Neural cell (in vitro differentiated cells): ENCODE measurements around the gene MAML2. TPM values are rescaled to one million over a fixed set of nuclear protein-coding genes. Genes with fewer than 3 reads are reported as not detected.

ENCODE experiments used
- H2AFZ ChIP-seq: fragments of 200-600, 300-800 bp; sonication (generic), shearing (Covaris generic); 2 replicates; pipeline ENCODE4 v1.6.0; 2014; ENCODE audit warnings: low read depth, mild to moderate bottlenecking, antibody characterized with exemption, low read length, moderate library complexity
- H3F3A ChIP-seq: fragments of 200-600 bp; shearing (Covaris generic); 2 replicates; pipeline ENCODE4 v1.6.1; 2016; ENCODE audit warnings: mild to moderate bottlenecking, moderate library complexity, mixed read lengths, antibody characterized with exemption, low read length; ENCODE audit not compliant: insufficient read depth, poor library complexity, severe bottlenecking
- H3K27ac ChIP-seq: fragments of 200-600, 300-800 bp; sonication (generic), shearing (Covaris generic); 2 replicates; pipeline ENCODE4 v1.5.1; 2014; ENCODE audit warnings: mild to moderate bottlenecking, low read length, moderate library complexity
- H3K27me3 ChIP-seq: fragments of 300-800, 200-600 bp; sonication (generic), shearing (Covaris generic); 2 replicates; pipeline ENCODE4 v1.6.0; 2014; ENCODE audit warnings: mild to moderate bottlenecking, low read depth, low read length, moderate library complexity; ENCODE audit not compliant: insufficient read depth
- H3K36me3 ChIP-seq: fragments of 300-800, 200-600 bp; sonication (generic), shearing (Covaris generic); 2 replicates; pipeline ENCODE4 v1.5.1; 2014; ENCODE audit warnings: mild to moderate bottlenecking, antibody characterized with exemption, low read length, moderate library complexity; ENCODE audit not compliant: insufficient read depth
- H3K4me2 ChIP-seq: fragments of 300-800, 200-600 bp; sonication (generic), shearing (Covaris generic); 2 replicates; pipeline ENCODE4 v1.6.0; 2014; ENCODE audit warnings: mild to moderate bottlenecking, low read length
- H3K4me3 ChIP-seq: fragments of 300-800, 200-600 bp; sonication (generic), shearing (Covaris generic); 2 replicates; pipeline ENCODE4 v1.5.1; 2014; ENCODE audit warnings: mild to moderate bottlenecking, low read length, moderate library complexity
- H3K79me2 ChIP-seq: fragments of 200-600 bp; shearing (Covaris generic); replicated peaks from 2 replicates; pipeline ENCODE4 v1.6.0; 2014; ENCODE audit warnings: mild to moderate bottlenecking, low read length, moderate library complexity; ENCODE audit not compliant: insufficient read depth
- H3K9ac ChIP-seq: fragments of 300-800, 200-600 bp; sonication (generic), shearing (Covaris generic); 2 replicates; pipeline ENCODE4 v1.6.1; 2016; ENCODE audit warnings: mild to moderate bottlenecking, low read length, mixed read lengths
- H3K9me2 ChIP-seq: fragments of 200-600 bp; shearing (Covaris generic); 2 replicates; pipeline ENCODE4 v1.6.1; 2016; ENCODE audit warnings: mild to moderate bottlenecking, low read length, mixed read lengths; ENCODE audit not compliant: insufficient read depth
- H3K9me3 ChIP-seq: fragments of 200-600, 300-800 bp; sonication (generic), shearing (Covaris generic); 2 replicates; pipeline ENCODE4 v1.6.1; 2016; ENCODE audit warnings: mild to moderate bottlenecking, mixed run types, low read length, moderate library complexity, mixed read lengths
- H4K20me1 ChIP-seq: fragments of 200-600 bp; shearing (Covaris generic); 2 replicates; pipeline ENCODE4 v1.6.1; 2016; ENCODE audit warnings: mild to moderate bottlenecking, mixed run types; ENCODE audit not compliant: insufficient read depth
- EP300 ChIP-seq: fragments of 450-650 bp; conservative IDR thresholded peaks from 2 replicates; pipeline ENCODE4 v1.6.1; 2014; ENCODE audit warnings: antibody characterized with exemption, mild to moderate bottlenecking, moderate library complexity; ENCODE audit not compliant: poor library complexity, severe bottlenecking
- EZH2 ChIP-seq: fragments of 200-600, 300-800 bp; shearing (Covaris generic), sonication (generic); IDR thresholded peaks from 2 replicates; pipeline ENCODE4 v1.6.1; 2014; ENCODE audit warnings: antibody characterized with exemption, low read length, borderline replicate concordance, mild to moderate bottlenecking; ENCODE audit not compliant: insufficient read depth, poor library complexity, severe bottlenecking
- MXI1 ChIP-seq: fragments of 450-650 bp; conservative IDR thresholded peaks from 2 replicates; pipeline ENCODE4 v1.6.1; 2014; ENCODE audit warnings: antibody characterized with exemption, mild to moderate bottlenecking; ENCODE audit not compliant: poor library complexity, severe bottlenecking
- POLR2AphosphoS5 ChIP-seq: IDR thresholded peaks from 2 replicates; pipeline ENCODE4 v1.6.1; 2012
- RAD21 ChIP-seq: fragments of 450-650 bp; conservative IDR thresholded peaks from 2 replicates; pipeline ENCODE4 v1.6.1; 2014; ENCODE audit warnings: antibody characterized with exemption, mild to moderate bottlenecking, moderate library complexity
- SMC3 ChIP-seq: fragments of 450-650 bp; conservative IDR thresholded peaks from 2 replicates; pipeline ENCODE4 v1.6.1; 2014; ENCODE audit warnings: antibody characterized with exemption, mild to moderate bottlenecking, moderate library complexity; ENCODE audit not compliant: poor library complexity
- TAF1 ChIP-seq: IDR thresholded peaks from 2 replicates; pipeline ENCODE4 v1.6.1; 2012; ENCODE audit warnings: low read depth
- polyA plus RNA-seq: library from polyadenylated mRNA; depleted of rRNA; stranded (reverse); fragments of >200 nt; gene quantifications from 2 replicates; pipeline ENCODE4 v1.2.3, GENCODE V29; 2014
- TF ChIP-seq, protein P1 (sequence below): fragments of 450-650 bp; IDR thresholded peaks from 2 replicates; pipeline ENCODE4 v1.5.1; 2014; ENCODE audit warnings: antibody characterized with exemption, mild to moderate bottlenecking, moderate library complexity; ENCODE audit not compliant: poor library complexity, severe bottlenecking
- TF ChIP-seq, protein P2 (sequence below): IDR thresholded peaks from 2 replicates; pipeline ENCODE4 v1.6.1; 2012; ENCODE audit warnings: borderline replicate concordance

Gene MAML2
- polyA plus RNA-seq, 1 donor from 2014 or later = 3.6 TPM

DNA sequence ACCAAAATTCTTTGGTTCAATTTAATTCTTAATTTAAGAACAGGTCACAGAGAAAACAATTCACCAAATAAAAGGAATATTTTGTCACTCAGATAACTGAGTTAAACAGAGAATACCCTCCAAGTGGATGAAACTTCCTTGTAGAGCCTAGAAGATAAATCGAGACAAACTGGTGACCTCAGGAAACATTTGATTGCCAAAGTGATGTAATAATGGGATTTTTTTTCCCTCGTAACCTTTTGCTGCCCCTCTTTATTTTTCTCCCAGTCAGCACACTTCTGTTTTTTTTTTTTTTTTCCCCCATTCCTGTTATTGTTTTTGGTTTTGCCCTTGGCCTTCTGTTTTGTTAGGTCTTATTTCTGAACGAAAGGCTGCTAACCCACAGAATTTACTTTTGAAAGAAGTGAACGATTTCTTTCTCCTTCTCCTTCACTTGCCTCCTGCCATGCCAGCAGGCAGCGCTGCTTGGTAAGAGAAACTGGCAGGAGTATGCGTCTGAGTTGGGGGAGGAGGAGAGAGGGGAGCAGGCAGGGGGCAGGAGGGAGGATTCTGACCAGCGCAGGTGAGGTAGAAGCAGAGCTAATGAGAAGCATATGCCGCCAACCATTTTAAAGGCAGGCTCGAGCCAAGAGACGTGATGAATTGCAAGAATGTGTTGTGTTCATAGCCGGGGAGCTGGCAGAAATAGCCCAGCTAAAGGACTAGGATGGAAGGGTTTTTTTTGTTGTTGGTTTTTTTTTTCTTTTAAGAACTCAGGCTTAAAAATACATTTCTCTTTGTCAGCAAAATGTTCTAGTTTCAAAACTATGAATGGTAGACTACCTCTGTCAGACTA lies 297.2 kb downstream of the MAML2 start:
- Histone ChIP-seq H2AFZ (no peak overlapping the region), H3K79me2 (no peaks in the 10 kb centered on the region), H3K9ac (no peak overlapping the region), H3K9me2 (no peaks in the 10 kb centered on the region), H3K27ac (no peak overlapping the region), H4K20me1 (no peaks in the 10 kb centered on the region), H3K4me2 (no peak overlapping the region), H3K4me3 (no peak overlapping the region), H3F3A (no peaks in the 10 kb centered on the region), H3K27me3 (no peaks in the 10 kb centered on the region), H3K9me3 (no peaks in the 10 kb centered on the region), H3K36me3 (no peaks in the 10 kb centered on the region)
- peak; percentile 22 for TF ChIP-seq RAD21
- TF ChIP-seq, protein P1, sequence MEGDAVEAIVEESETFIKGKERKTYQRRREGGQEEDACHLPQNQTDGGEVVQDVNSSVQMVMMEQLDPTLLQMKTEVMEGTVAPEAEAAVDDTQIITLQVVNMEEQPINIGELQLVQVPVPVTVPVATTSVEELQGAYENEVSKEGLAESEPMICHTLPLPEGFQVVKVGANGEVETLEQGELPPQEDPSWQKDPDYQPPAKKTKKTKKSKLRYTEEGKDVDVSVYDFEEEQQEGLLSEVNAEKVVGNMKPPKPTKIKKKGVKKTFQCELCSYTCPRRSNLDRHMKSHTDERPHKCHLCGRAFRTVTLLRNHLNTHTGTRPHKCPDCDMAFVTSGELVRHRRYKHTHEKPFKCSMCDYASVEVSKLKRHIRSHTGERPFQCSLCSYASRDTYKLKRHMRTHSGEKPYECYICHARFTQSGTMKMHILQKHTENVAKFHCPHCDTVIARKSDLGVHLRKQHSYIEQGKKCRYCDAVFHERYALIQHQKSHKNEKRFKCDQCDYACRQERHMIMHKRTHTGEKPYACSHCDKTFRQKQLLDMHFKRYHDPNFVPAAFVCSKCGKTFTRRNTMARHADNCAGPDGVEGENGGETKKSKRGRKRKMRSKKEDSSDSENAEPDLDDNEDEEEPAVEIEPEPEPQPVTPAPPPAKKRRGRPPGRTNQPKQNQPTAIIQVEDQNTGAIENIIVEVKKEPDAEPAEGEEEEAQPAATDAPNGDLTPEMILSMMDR = peak; percentile 38
- TF ChIP-seq SMC3 = peak; percentile 24
- no peak for TF ChIP-seq POLR2AphosphoS5
- TF ChIP-seq, protein P2, sequence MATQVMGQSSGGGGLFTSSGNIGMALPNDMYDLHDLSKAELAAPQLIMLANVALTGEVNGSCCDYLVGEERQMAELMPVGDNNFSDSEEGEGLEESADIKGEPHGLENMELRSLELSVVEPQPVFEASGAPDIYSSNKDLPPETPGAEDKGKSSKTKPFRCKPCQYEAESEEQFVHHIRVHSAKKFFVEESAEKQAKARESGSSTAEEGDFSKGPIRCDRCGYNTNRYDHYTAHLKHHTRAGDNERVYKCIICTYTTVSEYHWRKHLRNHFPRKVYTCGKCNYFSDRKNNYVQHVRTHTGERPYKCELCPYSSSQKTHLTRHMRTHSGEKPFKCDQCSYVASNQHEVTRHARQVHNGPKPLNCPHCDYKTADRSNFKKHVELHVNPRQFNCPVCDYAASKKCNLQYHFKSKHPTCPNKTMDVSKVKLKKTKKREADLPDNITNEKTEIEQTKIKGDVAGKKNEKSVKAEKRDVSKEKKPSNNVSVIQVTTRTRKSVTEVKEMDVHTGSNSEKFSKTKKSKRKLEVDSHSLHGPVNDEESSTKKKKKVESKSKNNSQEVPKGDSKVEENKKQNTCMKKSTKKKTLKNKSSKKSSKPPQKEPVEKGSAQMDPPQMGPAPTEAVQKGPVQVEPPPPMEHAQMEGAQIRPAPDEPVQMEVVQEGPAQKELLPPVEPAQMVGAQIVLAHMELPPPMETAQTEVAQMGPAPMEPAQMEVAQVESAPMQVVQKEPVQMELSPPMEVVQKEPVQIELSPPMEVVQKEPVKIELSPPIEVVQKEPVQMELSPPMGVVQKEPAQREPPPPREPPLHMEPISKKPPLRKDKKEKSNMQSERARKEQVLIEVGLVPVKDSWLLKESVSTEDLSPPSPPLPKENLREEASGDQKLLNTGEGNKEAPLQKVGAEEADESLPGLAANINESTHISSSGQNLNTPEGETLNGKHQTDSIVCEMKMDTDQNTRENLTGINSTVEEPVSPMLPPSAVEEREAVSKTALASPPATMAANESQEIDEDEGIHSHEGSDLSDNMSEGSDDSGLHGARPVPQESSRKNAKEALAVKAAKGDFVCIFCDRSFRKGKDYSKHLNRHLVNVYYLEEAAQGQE = no peak
- no peak for TF ChIP-seq EZH2

DNA sequence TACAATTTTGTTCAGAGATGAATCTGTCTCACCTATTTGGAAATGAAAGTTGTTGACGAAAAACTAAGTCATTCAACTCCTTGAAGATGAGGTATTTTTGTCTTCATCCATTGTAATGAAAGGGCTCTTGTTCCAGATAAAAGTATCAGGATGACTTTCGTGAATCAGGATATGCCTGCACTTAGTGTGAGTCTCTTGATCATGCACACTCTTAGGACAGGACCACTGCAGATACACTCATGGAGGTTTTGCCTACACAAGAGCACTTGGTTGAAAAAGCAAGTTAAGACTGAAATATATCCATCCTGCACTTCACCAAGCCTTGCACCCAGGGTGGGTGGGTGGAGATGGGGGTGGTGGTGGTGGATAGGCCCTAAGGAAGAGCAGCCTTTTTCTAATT lies 298.2 kb downstream of the MAML2 start:
- Histone ChIP-seq H3K4me3 (no peak overlapping the region), H3K9ac (no peak overlapping the region), H4K20me1 (no peaks in the 10 kb centered on the region), H3K27ac (no peak overlapping the region), H2AFZ (no peak overlapping the region), H3F3A (no peaks in the 10 kb centered on the region), H3K79me2 (no peaks in the 10 kb centered on the region), H3K36me3 (no peaks in the 10 kb centered on the region), H3K27me3 (no peaks in the 10 kb centered on the region), H3K9me3 (no peaks in the 10 kb centered on the region), H3K4me2 (no peak overlapping the region), H3K9me2 (no peaks in the 10 kb centered on the region)
- TF ChIP-seq EP300 (no peak), EZH2 (no peak), MXI1 (no peak), POLR2AphosphoS5 (no peak), SMC3 (no peak), TAF1 (no peak), RAD21 (no peak)
- TF ChIP-seq, protein P1 = no peak
- TF ChIP-seq, protein P2 = no peak
